PC-9 (cell line): ENCODE data around the gene SASH1. TPM values are rescaled to one million over a fixed set of nuclear protein-coding genes. Genes with fewer than 3 reads are reported as not detected.

ENCODE experiments used
- BruUV-seq: library from RNA; stranded (reverse); fragments of 400-500 nt; replicated peaks from 2 replicates; lab custom pipeline; 2021; lab: Mats Ljungman, UMichigan
- CTCF ChIA-PET: fragments of 300-600 bp; sonication (Branson Sonifier 250); formaldehyde crosslinking; loops from one replicate; lab custom pipeline; 2022; ENCODE audit warnings: antibody characterized with exemption; lab: Charles Lee
- POLR2A ChIA-PET: fragments of 300-600 bp; sonication (Branson Sonifier 250); formaldehyde crosslinking; loops from one replicate; lab custom pipeline; 2022; ENCODE audit warnings: antibody characterized with exemption; ENCODE audit not compliant: unreplicated experiment; lab: Charles Lee
- DNase-seq, 2 experiments: peaks; one replicate each; pipeline versions ENCODE4 v3.0.0 to v3.0.0-alpha.2; 2015 to 2022; ENCODE audit warnings: mixed read lengths in 1 of 2
- H2AFZ ChIP-seq: fragments of 200-600 bp; sonication (generic); 2 replicates; pipeline ENCODE4 v1.8.1; 2017; ENCODE audit warnings: antibody characterized with exemption
- H3F3A ChIP-seq: fragments of 200-600 bp; sonication (generic); 2 replicates; pipeline ENCODE4 v1.8.1; 2017; ENCODE audit warnings: antibody characterized with exemption, mild to moderate bottlenecking, low read depth; ENCODE audit not compliant: insufficient read depth
- H3K27ac ChIP-seq: fragments of 200-600 bp; sonication (generic); 2 replicates; pipeline ENCODE4 v1.6.1; 2016; ENCODE audit warnings: mixed run types
- H3K27me3 ChIP-seq: fragments of 200-600 bp; sonication (generic); 2 replicates; pipeline ENCODE4 v1.6.1; 2016; ENCODE audit warnings: low read depth, mixed run types; ENCODE audit not compliant: insufficient read depth
- H3K36me3 ChIP-seq: fragments of 200-600 bp; sonication (generic); 2 replicates; pipeline ENCODE4 v1.6.1; 2016; ENCODE audit warnings: low read depth, mixed run types
- H3K4me1 ChIP-seq: fragments of 200-600 bp; sonication (generic); replicated peaks from 2 replicates; pipeline ENCODE4 v1.6.1; 2016; ENCODE audit warnings: mixed run types; ENCODE audit not compliant: insufficient read depth
- H3K4me2 ChIP-seq: fragments of 200-600 bp; sonication (generic); 2 replicates; pipeline ENCODE4 v1.6.1; 2017; ENCODE audit warnings: mixed run types
- H3K4me3 ChIP-seq: fragments of 200-600 bp; sonication (generic); 2 replicates; pipeline ENCODE4 v1.6.1; 2016; ENCODE audit warnings: mixed run types
- H3K79me2 ChIP-seq: fragments of 200-600 bp; sonication (generic); 2 replicates; pipeline ENCODE4 v1.6.1; 2017; ENCODE audit warnings: low read depth, mixed run types
- H3K9me2 ChIP-seq: fragments of 200-600 bp; sonication (generic); 2 replicates; pipeline ENCODE4 v1.8.1; 2017; ENCODE audit warnings: mild to moderate bottlenecking; ENCODE audit not compliant: insufficient read depth
- H3K9me3 ChIP-seq: fragments of 200-600 bp; sonication (generic); 2 replicates; pipeline ENCODE4 v1.8.1; 2016; ENCODE audit warnings: low read depth; ENCODE audit not compliant: insufficient read depth
- H4K20me1 ChIP-seq: fragments of 200-600 bp; sonication (generic); 2 replicates; pipeline ENCODE4 v1.8.1; 2017; ENCODE audit not compliant: insufficient read depth
- CTCF ChIP-seq: fragments of 200-600 bp; sonication (generic); conservative IDR thresholded peaks from 2 replicates; pipeline ENCODE4 v1.6.1; 2017; ENCODE audit warnings: mixed run types, antibody characterized with exemption, mild to moderate bottlenecking, moderate library complexity
- EZH2 ChIP-seq: fragments of 200-600 bp; sonication (generic); IDR thresholded peaks from 2 replicates; pipeline ENCODE4 v1.8.0; 2017; ENCODE audit warnings: antibody characterized with exemption, low read depth
- intact Hi-C: fragments of 100-400 bp; cut with micrococcal nuclease; formaldehyde crosslinking; loops from one replicate; pipeline ENCODE4 v1.10.0; 2022; ENCODE audit not compliant: unreplicated experiment
- total RNA-seq: library from RNA; stranded (reverse); gene quantifications from 2 replicates; pipeline ENCODE4 v1.2.3, GENCODE V29; 2021

SASH1 gene
- total RNA-seq, 1 experiment from 2014 or later: 32.9 TPM

GRCh38 chr6:148432462-148433195, 90.0 kb downstream of the SASH1 start:
- DNase-seq: no peak
- POLR2A ChIA-PET: interaction anchor here (0.6 kb wide), 1 partner anchor 17 kb away, joined by 4 read pairs; no protein-coding TSS in a partner anchor
- H3F3A ChIP-seq: peaks cover 4% of the 10 kb centered on the region; the same call in 1 of the 2 replicates
- H3K27ac ChIP-seq: no peak overlapping the region
- no peaks in the 10 kb centered on the region for H3K36me3 ChIP-seq
- no peak for TF ChIP-seq CTCF
- no peak for TF ChIP-seq EZH2
- no peaks in the 10 kb centered on the region for H3K9me3 ChIP-seq
- no peaks in the 10 kb centered on the region for H3K9me2 ChIP-seq
- no peaks in the 10 kb centered on the region for H4K20me1 ChIP-seq
- 0 out of 2 replicates have a peak, but pooled peaks cover 9% of the 10 kb centered on the region for H3K4me1 ChIP-seq
- no peak overlapping the region for H3K4me2 ChIP-seq
- H3K79me2 ChIP-seq: no peaks in the 10 kb centered on the region
- H2AFZ ChIP-seq: no peak overlapping the region
- BruUV-seq: no TSS peak
- CTCF ChIA-PET: no interaction called here
- no peaks in the 10 kb centered on the region for H3K27me3 ChIP-seq
- intact Hi-C loops: no loop called here
- no peak overlapping the region for H3K4me3 ChIP-seq

GRCh38 chr6:148435386-148435785, 92.7 kb downstream of the SASH1 start:
- POLR2A ChIA-PET: interaction anchor here (0.7 kb wide), 1 partner anchor 91 kb away, joined by 7 read pairs; no protein-coding TSS in a partner anchor
- intact Hi-C loops: no loop called here
- Histone ChIP-seq H3F3A (peaks cover 4% of the 10 kb centered on the region; the same call in 1 of the 2 replicates), H3K4me2 (no peak overlapping the region), H3K27me3 (no peaks in the 10 kb centered on the region), H3K27ac (no peak overlapping the region), H3K9me2 (no peaks in the 10 kb centered on the region), H3K79me2 (peaks cover 9% of the 10 kb centered on the region; the same call in 1 of the 2 replicates), H4K20me1 (no peaks in the 10 kb centered on the region), H3K4me1 (peaks cover 14% of the 10 kb centered on the region), H3K4me3 (no peak overlapping the region), H3K36me3 (no peaks in the 10 kb centered on the region), H3K9me3 (no peaks in the 10 kb centered on the region; the same call in 1 of the 2 replicates), H2AFZ (no peak overlapping the region)
- no TSS peak for BruUV-seq
- CTCF ChIA-PET: no interaction called here
- DNase-seq: no peak
- TF ChIP-seq CTCF (no peak), EZH2 (no peak)

- POLR2A ChIA-PET: no interaction called here
- peaks cover 9% of the 10 kb centered on the region; the same call in 1 of the 2 replicates for H3K79me2 ChIP-seq
- no peaks in the 10 kb centered on the region for H4K20me1 ChIP-seq
- H3K4me1 ChIP-seq: peaks cover 24% of the 10 kb centered on the region
- H3K27ac ChIP-seq: no peak overlapping the region
- H3K36me3 ChIP-seq: no peaks in the 10 kb centered on the region
- BruUV-seq: no TSS peak
- intact Hi-C loops: no loop called here
- H3K9me3 ChIP-seq: no peaks in the 10 kb centered on the region; the same call in 1 of the 2 replicates
- CTCF ChIA-PET: no interaction called here
- no peak for DNase-seq
- no peaks in the 10 kb centered on the region for H3K27me3 ChIP-seq
- H3K4me2 ChIP-seq: no peak overlapping the region
- no peak overlapping the region for H3K4me3 ChIP-seq
- TF ChIP-seq CTCF: no peak
- no peaks in the 10 kb centered on the region for H3K9me2 ChIP-seq
- peaks cover 13% of the 10 kb centered on the region for H3F3A ChIP-seq
- no peak overlapping the region for H2AFZ ChIP-seq
Measured at GRCh38 chr6:148436466-148436865, 93.8 kb downstream of the SASH1 start.
